Thoracic aorta (tissue), 2 donors: ENCODE results near the gene MZT2A. TPM values are rescaled to one million over a fixed set of nuclear protein-coding genes. Genes with fewer than 3 reads are reported as not detected.
A peak's percentile ranks its signal among the peaks of the same experiment; 100 is the strongest.
"Not testable (repeated sequence)": the region's sequence is repeated elsewhere in the genome, so short reads cannot be mapped to it uniquely, and the experiment has no call there.

Experiments
- ATAC-seq: fragments of 150-250 bp; one replicate; pipeline ENCODE4 v1.8.0; 2017; ENCODE audit warnings: low read depth; ENCODE audit not compliant: insufficient number of reproducible peaks, low FRiP score
- DNase-seq: peaks from one replicate; pipeline ENCODE4 v3.0.0-alpha.2; 2020; ENCODE audit warnings: low spot score
- H3K27ac ChIP-seq, 2 donors: fragments of 200-600 bp; sonication (generic); 1 replicate in 1 of 2; 2 replicates in 1 of 2; pipeline ENCODE4 v1.5.1; 2016; ENCODE audit warnings: mild to moderate bottlenecking in 2 of 2, moderate library complexity in 2 of 2
- H3K27me3 ChIP-seq: fragments of 200-600 bp; sonication (generic); replicated peaks from 2 replicates; pipeline ENCODE4 v1.6.0; 2016; ENCODE audit warnings: mild to moderate bottlenecking; ENCODE audit not compliant: insufficient read depth
- H3K36me3 ChIP-seq: fragments of 200-600 bp; sonication (generic); one replicate; pipeline ENCODE4 v1.5.1; 2016
- H3K4me1 ChIP-seq, 2 donors: fragments of 200-600 bp; sonication (generic); 1 replicate in 1 of 2; 2 replicates in 1 of 2; pipeline versions ENCODE4 v1.5.1 to v1.6.0; 2016; ENCODE audit warnings: low read depth in 2 of 2, mild to moderate bottlenecking in 1 of 2; ENCODE audit not compliant: control insufficient read depth in 1 of 2
- H3K4me3 ChIP-seq: fragments of 200-600 bp; sonication (generic); 2 replicates; pipeline ENCODE4 v1.5.1; 2016; ENCODE audit warnings: mild to moderate bottlenecking
- H3K9me3 ChIP-seq: fragments of 200-600 bp; sonication (generic); 2 replicates; pipeline ENCODE4 v1.5.1; 2016
- total RNA-seq, 2 donors: library from RNA; depleted of rRNA; stranded (reverse); fragments of >200 nt; gene quantifications; one replicate each; pipeline versions ENCODE4 v1.1.0 to v1.2.3, GENCODE V29; 2016
- TF ChIP-seq, protein P1 (sequence below): fragments of 200-600 bp; sonication (generic); IDR thresholded peaks from one replicate; pipeline ENCODE4 v1.5.1; 2019; ENCODE audit warnings: antibody characterized with exemption

The MZT2A gene
- 10 to 100 TPM; 43.3 to 49.5 TPM for total RNA-seq

GRCh38 chr2:131492015-131492417, at the start of gene MZT2A:
MZT2A (minus strand) TSS chr2:131492397; CDS start chr2:131492376, 21 bp downstream.
- not testable (repeated sequence) for ATAC-seq, DNase-seq, H3K36me3 ChIP-seq, H3K9me3 ChIP-seq, H3K27me3 ChIP-seq
- peak within 1 kb of the TSS; percentile 91 for H3K4me3 ChIP-seq
- peak within 1 kb of the TSS; percentile 69 to 86 for H3K27ac ChIP-seq
- H3K4me1 ChIP-seq: peaks cover 7 to 25% of the 10 kb centered on the region in 2 donors

- H3K27me3 ChIP-seq, H3K27ac ChIP-seq, ATAC-seq, H3K4me1 ChIP-seq, DNase-seq, H3K4me3 ChIP-seq, H3K9me3 ChIP-seq, H3K36me3 ChIP-seq: not testable (repeated sequence)
These were observed 46.7 kb upstream of the MZT2A start for GRCh38 chr2:131538856-131539255.

DNA sequence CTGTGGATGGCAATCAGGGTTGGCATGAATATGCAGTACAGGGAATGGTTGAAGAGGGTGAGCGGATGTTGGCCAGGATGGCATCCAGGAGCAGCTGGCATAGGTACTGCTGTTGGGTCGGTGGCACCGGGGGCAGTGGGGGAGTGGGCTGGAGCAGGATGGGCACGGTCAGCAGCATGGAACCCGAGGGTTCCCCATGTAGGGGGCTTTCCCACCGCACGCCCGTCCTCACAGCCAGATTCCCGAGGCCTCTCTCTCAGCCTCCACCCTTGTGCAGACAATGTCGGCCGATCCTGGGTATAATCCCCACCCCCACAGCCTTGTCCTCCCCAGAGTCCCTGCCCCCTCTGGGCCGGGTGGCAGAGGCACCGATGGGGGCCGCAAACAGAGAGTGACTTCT, 44.6 kb upstream of the MZT2A start:
- H3K36me3 ChIP-seq, DNase-seq, H3K27me3 ChIP-seq, H3K4me1 ChIP-seq, H3K4me3 ChIP-seq, H3K9me3 ChIP-seq, H3K27ac ChIP-seq, ATAC-seq: not testable (repeated sequence)

DNA sequence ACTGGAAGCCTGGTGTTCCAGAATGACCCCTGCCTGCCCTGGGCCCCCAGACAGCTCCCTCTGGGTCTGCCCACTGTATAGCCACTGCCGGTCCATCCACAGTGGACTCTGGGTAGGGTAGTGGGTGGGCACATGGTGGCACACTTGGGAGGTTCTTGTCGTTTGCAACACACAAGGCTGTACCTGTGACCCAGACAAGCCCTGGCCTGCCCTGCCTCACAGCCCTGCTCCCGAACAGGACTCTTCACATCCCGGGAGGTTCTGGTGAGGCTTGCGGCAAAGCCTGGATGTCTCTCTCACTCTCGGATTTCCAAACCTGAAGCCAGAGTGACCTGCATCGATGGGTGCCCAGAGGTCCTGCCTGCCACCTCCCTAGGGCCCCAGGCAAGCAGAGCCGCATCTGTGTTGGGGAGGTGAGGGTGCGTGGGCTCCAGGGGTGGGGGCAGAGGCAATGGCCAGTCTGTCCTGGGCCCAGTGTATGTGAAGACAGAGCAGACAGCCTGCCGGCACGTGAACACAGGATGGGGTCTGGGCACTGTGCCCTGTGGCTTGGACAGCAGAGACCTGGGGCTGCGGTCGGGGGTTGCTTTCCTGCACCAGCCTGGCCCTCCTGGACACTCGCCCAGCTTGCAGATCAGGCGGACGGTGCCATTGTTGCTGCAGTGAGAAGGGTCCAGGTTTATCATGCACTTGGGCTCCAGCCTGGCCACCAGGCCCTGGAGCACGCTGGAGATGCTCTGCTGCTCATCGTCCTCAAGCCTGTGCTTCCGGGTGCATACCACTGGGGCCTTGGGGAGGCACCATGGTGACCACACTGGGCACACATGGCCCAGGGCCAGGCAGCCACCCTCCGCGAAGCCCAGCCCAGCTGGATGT, 44.0 kb upstream of the MZT2A start:
- H3K36me3 ChIP-seq, H3K4me1 ChIP-seq, ATAC-seq, H3K27ac ChIP-seq, H3K4me3 ChIP-seq, H3K27me3 ChIP-seq, DNase-seq, H3K9me3 ChIP-seq: not testable (repeated sequence)

DNA sequence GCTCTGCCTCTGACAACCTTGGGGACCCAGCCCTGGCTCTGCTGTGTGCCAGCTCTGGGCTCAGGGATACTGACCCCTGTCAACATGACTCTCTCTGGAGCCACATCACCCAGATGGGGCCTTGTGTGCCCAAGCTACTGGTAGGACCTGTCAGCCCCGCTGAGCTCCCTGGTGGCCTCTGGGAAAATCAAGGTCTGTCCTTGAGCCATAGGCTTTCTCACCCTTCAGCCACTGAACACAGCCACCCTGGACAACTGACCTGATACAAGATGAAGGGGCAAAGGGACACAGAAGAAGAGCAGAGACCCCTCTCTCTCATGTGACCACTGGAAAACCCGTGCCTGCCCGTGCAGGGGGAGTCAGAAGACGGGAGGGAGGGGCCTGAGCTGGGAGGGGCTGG, 43.3 kb upstream of the MZT2A start:
- no peak for ATAC-seq
- Histone ChIP-seq H3K27ac (no peak overlapping the region), H3K27me3 (no peaks in the 10 kb centered on the region), H3K9me3 (no peaks in the 10 kb centered on the region), H3K4me3 (no peak overlapping the region), H3K36me3 (no peaks in the 10 kb centered on the region), H3K4me1 (no peaks in the 10 kb centered on the region)
- DNase-seq: no peak
- TF ChIP-seq, protein P1, sequence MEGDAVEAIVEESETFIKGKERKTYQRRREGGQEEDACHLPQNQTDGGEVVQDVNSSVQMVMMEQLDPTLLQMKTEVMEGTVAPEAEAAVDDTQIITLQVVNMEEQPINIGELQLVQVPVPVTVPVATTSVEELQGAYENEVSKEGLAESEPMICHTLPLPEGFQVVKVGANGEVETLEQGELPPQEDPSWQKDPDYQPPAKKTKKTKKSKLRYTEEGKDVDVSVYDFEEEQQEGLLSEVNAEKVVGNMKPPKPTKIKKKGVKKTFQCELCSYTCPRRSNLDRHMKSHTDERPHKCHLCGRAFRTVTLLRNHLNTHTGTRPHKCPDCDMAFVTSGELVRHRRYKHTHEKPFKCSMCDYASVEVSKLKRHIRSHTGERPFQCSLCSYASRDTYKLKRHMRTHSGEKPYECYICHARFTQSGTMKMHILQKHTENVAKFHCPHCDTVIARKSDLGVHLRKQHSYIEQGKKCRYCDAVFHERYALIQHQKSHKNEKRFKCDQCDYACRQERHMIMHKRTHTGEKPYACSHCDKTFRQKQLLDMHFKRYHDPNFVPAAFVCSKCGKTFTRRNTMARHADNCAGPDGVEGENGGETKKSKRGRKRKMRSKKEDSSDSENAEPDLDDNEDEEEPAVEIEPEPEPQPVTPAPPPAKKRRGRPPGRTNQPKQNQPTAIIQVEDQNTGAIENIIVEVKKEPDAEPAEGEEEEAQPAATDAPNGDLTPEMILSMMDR: no peak

- H3K36me3 ChIP-seq, H3K4me1 ChIP-seq, H3K4me3 ChIP-seq, DNase-seq, H3K27ac ChIP-seq, H3K9me3 ChIP-seq, ATAC-seq, H3K27me3 ChIP-seq: not testable (repeated sequence)
These were observed 42.8 kb upstream of the MZT2A start for GRCh38 chr2:131534965-131535364.

DNA sequence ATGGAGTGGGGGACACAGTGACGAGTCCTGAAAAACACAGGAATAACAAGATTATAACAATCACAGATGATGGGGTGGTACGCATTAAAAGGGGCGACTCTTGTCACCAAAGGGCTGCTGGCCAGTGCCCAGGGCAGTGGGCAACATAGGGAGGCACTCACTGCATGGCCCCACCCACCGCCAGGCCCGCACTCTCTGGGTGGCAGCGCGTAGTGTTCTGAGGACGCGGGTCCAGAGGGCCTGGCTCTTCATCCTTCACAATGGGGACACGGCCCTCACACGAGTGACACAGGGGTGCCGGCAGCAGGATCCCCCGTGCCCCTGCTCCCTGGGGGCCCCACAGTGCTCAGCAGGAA, 42.1 kb upstream of the MZT2A start:
- ATAC-seq, DNase-seq, H3K4me1 ChIP-seq, H3K36me3 ChIP-seq, H3K27ac ChIP-seq, H3K9me3 ChIP-seq, H3K27me3 ChIP-seq, H3K4me3 ChIP-seq: not testable (repeated sequence)

GRCh38 chr2:131533609-131534316, 41.6 kb upstream of the MZT2A start:
- DNase-seq, H3K9me3 ChIP-seq, H3K4me1 ChIP-seq, ATAC-seq, H3K4me3 ChIP-seq, H3K27me3 ChIP-seq, H3K27ac ChIP-seq, H3K36me3 ChIP-seq: not testable (repeated sequence)

GRCh38 chr2:131532723-131533608, 40.8 kb upstream of the MZT2A start:
- H3K36me3 ChIP-seq, DNase-seq, H3K27me3 ChIP-seq, H3K27ac ChIP-seq, H3K4me1 ChIP-seq, H3K9me3 ChIP-seq, ATAC-seq, H3K4me3 ChIP-seq: not testable (repeated sequence)

DNA sequence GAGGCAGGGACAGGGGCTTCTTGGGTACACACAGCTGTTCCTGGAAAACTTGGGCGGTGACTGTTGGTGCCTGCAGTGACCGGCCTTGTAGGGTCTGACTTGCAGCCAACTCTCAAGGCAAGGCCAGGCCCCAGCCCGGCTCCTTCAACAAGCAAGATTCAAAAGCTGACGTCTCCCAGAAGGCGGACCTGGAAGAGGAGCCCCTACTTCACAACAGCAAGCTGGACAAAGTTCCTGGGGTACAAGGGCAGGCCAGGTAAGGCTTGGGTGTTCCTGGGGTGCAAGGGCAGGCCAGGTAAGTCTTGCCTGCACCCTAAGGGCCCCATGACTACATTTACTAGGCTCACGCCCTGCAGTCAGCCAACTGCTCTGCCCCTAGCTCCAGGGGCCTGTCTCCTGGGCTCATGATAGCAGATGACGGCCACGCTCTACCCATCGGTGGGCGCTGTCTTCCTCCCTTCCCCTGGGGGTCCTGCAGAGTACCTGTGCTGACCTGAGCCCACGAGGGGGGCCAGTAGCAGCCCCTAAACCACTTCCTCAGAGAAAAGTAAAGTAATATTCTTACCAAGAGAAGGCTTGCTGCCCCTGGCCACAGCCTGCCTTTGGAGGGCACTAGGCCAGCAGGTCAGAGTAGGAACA, 39.5 kb upstream of the MZT2A start:
- not testable (repeated sequence) for H3K4me1 ChIP-seq, H3K27me3 ChIP-seq, H3K4me3 ChIP-seq, ATAC-seq, H3K9me3 ChIP-seq, DNase-seq, H3K36me3 ChIP-seq, H3K27ac ChIP-seq
